Measurements from ENCODE around the gene GPC3.

DNA sequence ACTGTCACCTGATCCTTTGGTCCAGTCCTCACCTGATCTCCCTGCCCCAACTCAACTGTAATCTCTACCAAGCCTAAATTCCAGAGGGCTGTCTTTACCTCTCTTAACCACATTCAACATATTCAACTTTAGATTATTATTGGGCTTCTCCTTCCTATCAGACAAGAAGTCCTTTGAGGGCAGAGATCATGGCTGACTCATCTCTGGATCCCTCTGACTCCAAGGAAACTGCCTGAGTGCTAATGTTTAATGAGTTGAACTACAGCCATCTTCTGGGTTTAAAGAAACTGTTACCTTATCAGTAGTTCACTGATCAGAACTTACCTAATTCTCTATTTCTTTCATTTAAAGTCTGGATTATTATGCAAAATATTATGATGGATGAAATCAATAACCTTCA, 135.7 kb downstream of the GPC3 start:
- TF ChIP-seq, protein P1, sequence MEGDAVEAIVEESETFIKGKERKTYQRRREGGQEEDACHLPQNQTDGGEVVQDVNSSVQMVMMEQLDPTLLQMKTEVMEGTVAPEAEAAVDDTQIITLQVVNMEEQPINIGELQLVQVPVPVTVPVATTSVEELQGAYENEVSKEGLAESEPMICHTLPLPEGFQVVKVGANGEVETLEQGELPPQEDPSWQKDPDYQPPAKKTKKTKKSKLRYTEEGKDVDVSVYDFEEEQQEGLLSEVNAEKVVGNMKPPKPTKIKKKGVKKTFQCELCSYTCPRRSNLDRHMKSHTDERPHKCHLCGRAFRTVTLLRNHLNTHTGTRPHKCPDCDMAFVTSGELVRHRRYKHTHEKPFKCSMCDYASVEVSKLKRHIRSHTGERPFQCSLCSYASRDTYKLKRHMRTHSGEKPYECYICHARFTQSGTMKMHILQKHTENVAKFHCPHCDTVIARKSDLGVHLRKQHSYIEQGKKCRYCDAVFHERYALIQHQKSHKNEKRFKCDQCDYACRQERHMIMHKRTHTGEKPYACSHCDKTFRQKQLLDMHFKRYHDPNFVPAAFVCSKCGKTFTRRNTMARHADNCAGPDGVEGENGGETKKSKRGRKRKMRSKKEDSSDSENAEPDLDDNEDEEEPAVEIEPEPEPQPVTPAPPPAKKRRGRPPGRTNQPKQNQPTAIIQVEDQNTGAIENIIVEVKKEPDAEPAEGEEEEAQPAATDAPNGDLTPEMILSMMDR (IDR thresholded peaks at IDR 0.05), result no peak
- TF ChIP-seq POLR2AphosphoS5 (IDR thresholded peaks at IDR 0.05), result no peak
- TF ChIP-seq POLR2A (IDR thresholded peaks at IDR 0.05), result no peak
